Spleen (tissue), 7 donors: Measurements from ENCODE around the gene CCDC197.

Source experiments
- CTCF ChIP-seq, 11 experiments: fragments of 200-600 bp in 7 of 11; fragments of 450-650 bp in 4 of 11; sonication (generic) in 4 of 11; IDR thresholded peaks in 8 of 11; conservative IDR thresholded peaks in 3 of 11; 1 replicate in 7 of 11; 2 replicates in 4 of 11; pipeline versions ENCODE4 v1.4.0 to v1.8.0; 2016 to 2021; ENCODE audit warnings: antibody characterized with exemption in 11 of 11, inconsistent platforms in 4 of 11, mild to moderate bottlenecking in 1 of 11
- POLR2A ChIP-seq, 3 donors: fragments of 450-650 bp; IDR thresholded peaks; one replicate each; pipeline ENCODE4 v1.5.1; 2017; ENCODE audit warnings: antibody characterized with exemption in 3 of 3, mild to moderate bottlenecking in 1 of 3
- POLR2AphosphoS5 ChIP-seq, 3 donors: sonication (generic); formaldehyde crosslinking; IDR thresholded peaks; one replicate each; pipeline ENCODE4 v1.5.1; 2017; ENCODE audit warnings: antibody characterized with exemption in 3 of 3
- donor health status: DM: no; HTN: no; CAD: no; lungs with moderate emphysema.
- donor health status: DM: no; HTN: no; CAD: no.
- donor health status: DM: no; HTN: no; CAD: no.

GRCh38 chr14:94041551-94042346 lies 44.6 kb downstream of the CCDC197 start:
- TF ChIP-seq CTCF (IDR thresholded peaks at IDR 0.05 in 8 of 11, conservative IDR thresholded peaks at IDR 0.05 in 3 of 11) (no peak), POLR2AphosphoS5 (IDR thresholded peaks at IDR 0.05) (peak; percentile 36 to 65 (median 37)), POLR2A (IDR thresholded peaks at IDR 0.05) (no peak)
